ENCODE measurements around the gene HNRNPC. TPM values are rescaled to one million over a fixed set of nuclear protein-coding genes. Genes with fewer than 3 reads are reported as not detected.
"Not testable (repeated sequence)": the region's sequence is repeated elsewhere in the genome, so short reads cannot be mapped to it uniquely, and the experiment has no call there.

Gene HNRNPC
- total RNA-seq, 4 donors from 2014 or later, result 192 to 343 (median 212) TPM

- Histone ChIP-seq H3K9me3 (no peaks in the 10 kb centered on the region), H3K27me3 (no peaks in the 10 kb centered on the region), H3K4me3 (no peak overlapping the region), H3K27ac (no peak overlapping the region), H3K4me1 (peaks cover 0 to 20% (median 0%) of the 10 kb centered on the region in 4 donors), H3K36me3 (peaks cover 0 to 70% (median 25%) of the 10 kb centered on the region in 4 donors)
- intact Hi-C loops (cut with DNase I; ENCODE audit: low total_unique reads) (no loop called here), in situ Hi-C loops (cut with MboI; ENCODE audit: low pct_ligation_motif_present in 1 of 4, low pct_unique_long_range_greater_than_20kb in 1 of 4, low sequenced_read_pairs in 3 of 4) (no loop called here)
- 90 to 92% methylated on average over 1 of the region's 1 CpG for WGBS, 2 donors (ENCODE audit: low coverage in 1 of 2)
- DNase-seq, result no peak
- TF ChIP-seq POLR2A (IDR thresholded peaks at IDR 0.05) (no peak), POLR2AphosphoS5 (IDR thresholded peaks at IDR 0.05) (no peak), EP300 (IDR thresholded peaks at IDR 0.05; ENCODE audit: low read depth) (no peak)
- TF ChIP-seq, protein P1, sequence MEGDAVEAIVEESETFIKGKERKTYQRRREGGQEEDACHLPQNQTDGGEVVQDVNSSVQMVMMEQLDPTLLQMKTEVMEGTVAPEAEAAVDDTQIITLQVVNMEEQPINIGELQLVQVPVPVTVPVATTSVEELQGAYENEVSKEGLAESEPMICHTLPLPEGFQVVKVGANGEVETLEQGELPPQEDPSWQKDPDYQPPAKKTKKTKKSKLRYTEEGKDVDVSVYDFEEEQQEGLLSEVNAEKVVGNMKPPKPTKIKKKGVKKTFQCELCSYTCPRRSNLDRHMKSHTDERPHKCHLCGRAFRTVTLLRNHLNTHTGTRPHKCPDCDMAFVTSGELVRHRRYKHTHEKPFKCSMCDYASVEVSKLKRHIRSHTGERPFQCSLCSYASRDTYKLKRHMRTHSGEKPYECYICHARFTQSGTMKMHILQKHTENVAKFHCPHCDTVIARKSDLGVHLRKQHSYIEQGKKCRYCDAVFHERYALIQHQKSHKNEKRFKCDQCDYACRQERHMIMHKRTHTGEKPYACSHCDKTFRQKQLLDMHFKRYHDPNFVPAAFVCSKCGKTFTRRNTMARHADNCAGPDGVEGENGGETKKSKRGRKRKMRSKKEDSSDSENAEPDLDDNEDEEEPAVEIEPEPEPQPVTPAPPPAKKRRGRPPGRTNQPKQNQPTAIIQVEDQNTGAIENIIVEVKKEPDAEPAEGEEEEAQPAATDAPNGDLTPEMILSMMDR (IDR thresholded peaks at IDR 0.05), result no peak
Observed at GRCh38 chr14:21213652-21214051, 55.6 kb downstream of the HNRNPC start.

GRCh38 chr14:21212824-21213223 is 56.4 kb downstream of the HNRNPC start:
- 85 to 89% methylated on average over 8 of the region's 8 CpGs for WGBS, 2 donors (ENCODE audit: low coverage in 1 of 2)
- in situ Hi-C loops (cut with MboI; ENCODE audit: low pct_ligation_motif_present in 1 of 4, low pct_unique_long_range_greater_than_20kb in 1 of 4, low sequenced_read_pairs in 3 of 4); intact Hi-C loops (cut with DNase I; ENCODE audit: low total_unique reads): not testable (repeated sequence)

GRCh38 chr14:21211509-21211908 is 57.7 kb downstream of the HNRNPC start:
- intact Hi-C loops (cut with DNase I; ENCODE audit: low total_unique reads), result no loop called here
- Histone ChIP-seq H3K4me1 (peaks cover 0 to 16% (median 0%) of the 10 kb centered on the region in 4 donors), H3K27me3 (no peaks in the 10 kb centered on the region), H3K27ac (no peak overlapping the region), H3K4me3 (no peak overlapping the region), H3K36me3 (peaks cover 0 to 74% (median 26%) of the 10 kb centered on the region in 4 donors), H3K9me3 (no peaks in the 10 kb centered on the region)
- no peak for TF ChIP-seq EP300 (IDR thresholded peaks at IDR 0.05; ENCODE audit: low read depth)
- TF ChIP-seq POLR2A (IDR thresholded peaks at IDR 0.05), result no peak
- no peak for TF ChIP-seq POLR2AphosphoS5 (IDR thresholded peaks at IDR 0.05)
- TF ChIP-seq, protein P1 (IDR thresholded peaks at IDR 0.05), result no peak
- DNase-seq, result no peak
- in situ Hi-C loops (cut with MboI; ENCODE audit: low pct_ligation_motif_present in 1 of 4, low pct_unique_long_range_greater_than_20kb in 1 of 4, low sequenced_read_pairs in 3 of 4), result no loop called here
- WGBS, 2 donors (ENCODE audit: low coverage in 1 of 2), result 90 to 93% methylated on average over 2 to 3 of the region's 3 CpGs

More at GRCh38 chr14:21212824-21213223, 56.4 kb downstream of the HNRNPC start:
- not testable (repeated sequence) for DNase-seq, H3K4me3 ChIP-seq, H3K27me3 ChIP-seq, H3K9me3 ChIP-seq, H3K27ac ChIP-seq
- Histone ChIP-seq H3K4me1 (peaks cover 0 to 20% (median 0%) of the 10 kb centered on the region in 4 donors), H3K36me3 (peaks cover 0 to 77% (median 26%) of the 10 kb centered on the region in 4 donors)

- in situ Hi-C loops (cut with MboI; ENCODE audit: low pct_ligation_motif_present in 1 of 4, low pct_unique_long_range_greater_than_20kb in 1 of 4, low sequenced_read_pairs in 3 of 4) (no loop called here), intact Hi-C loops (cut with DNase I; ENCODE audit: low total_unique reads) (no loop called here)
- Histone ChIP-seq H3K9me3 (no peaks in the 10 kb centered on the region), H3K4me1 (peaks cover 0 to 6% (median 0%) of the 10 kb centered on the region in 4 donors), H3K36me3 (peaks cover 0 to 62% (median 26%) of the 10 kb centered on the region in 4 donors), H3K27ac (no peak overlapping the region), H3K27me3 (no peaks in the 10 kb centered on the region), H3K4me3 (no peak overlapping the region)
- no peak for TF ChIP-seq POLR2AphosphoS5 (IDR thresholded peaks at IDR 0.05)
- TF ChIP-seq EP300 (IDR thresholded peaks at IDR 0.05; ENCODE audit: low read depth), result no peak
- no peak for TF ChIP-seq POLR2A (IDR thresholded peaks at IDR 0.05)
- TF ChIP-seq, protein P1 (IDR thresholded peaks at IDR 0.05), result no peak
- WGBS, 2 donors (ENCODE audit: low coverage in 1 of 2), result 90 to 97% methylated on average over 1 of the region's 1 CpG
- DNase-seq, result no peak
Observed at GRCh38 chr14:21210023-21210422, 59.2 kb downstream of the HNRNPC start.

GRCh38 chr14:21209185-21209584 is 60.1 kb downstream of the HNRNPC start:
- no peak overlapping the region for H3K27ac ChIP-seq
- no peaks in the 10 kb centered on the region for H3K9me3 ChIP-seq
- WGBS, 2 donors (ENCODE audit: low coverage in 1 of 2), result 95 to 100% methylated on average over 1 of the region's 1 CpG
- H3K27me3 ChIP-seq, result no peaks in the 10 kb centered on the region
- H3K4me3 ChIP-seq, result no peak overlapping the region
- in situ Hi-C loops (cut with MboI; ENCODE audit: low pct_ligation_motif_present in 1 of 4, low pct_unique_long_range_greater_than_20kb in 1 of 4, low sequenced_read_pairs in 3 of 4), result no loop called here
- TF ChIP-seq EP300 (IDR thresholded peaks at IDR 0.05; ENCODE audit: low read depth) (no peak), POLR2A (IDR thresholded peaks at IDR 0.05) (no peak), POLR2AphosphoS5 (IDR thresholded peaks at IDR 0.05) (no peak)
- TF ChIP-seq, protein P1 (IDR thresholded peaks at IDR 0.05), result no peak
- H3K36me3 ChIP-seq, result peaks cover 0 to 57% (median 24%) of the 10 kb centered on the region in 4 donors
- no peaks in the 10 kb centered on the region for H3K4me1 ChIP-seq
- intact Hi-C loops (cut with DNase I; ENCODE audit: low total_unique reads), result no loop called here
- DNase-seq, result no peak

Measured in transverse colon (tissue), 4 donors.